Fibroblast of skin of right quadriceps (primary cell): ENCODE measurements around the gene LIFR.
"Not testable (repeated sequence)": the region's sequence is repeated elsewhere in the genome, so short reads cannot be mapped to it uniquely, and the experiment has no call there.

Source experiments
- DNase-seq: peaks from one replicate; pipeline ENCODE4 v3.0.0-alpha.2; 2013

Gene LIFR

GRCh38 chr5:38548064-38548759 is 8.2 kb downstream of the LIFR start:
- no peak for DNase-seq

GRCh38 chr5:38547257-38547656 is 9.2 kb downstream of the LIFR start:
- DNase-seq, result no peak

GRCh38 chr5:38546691-38547146 is 9.7 kb downstream of the LIFR start:
- no peak for DNase-seq

DNA sequence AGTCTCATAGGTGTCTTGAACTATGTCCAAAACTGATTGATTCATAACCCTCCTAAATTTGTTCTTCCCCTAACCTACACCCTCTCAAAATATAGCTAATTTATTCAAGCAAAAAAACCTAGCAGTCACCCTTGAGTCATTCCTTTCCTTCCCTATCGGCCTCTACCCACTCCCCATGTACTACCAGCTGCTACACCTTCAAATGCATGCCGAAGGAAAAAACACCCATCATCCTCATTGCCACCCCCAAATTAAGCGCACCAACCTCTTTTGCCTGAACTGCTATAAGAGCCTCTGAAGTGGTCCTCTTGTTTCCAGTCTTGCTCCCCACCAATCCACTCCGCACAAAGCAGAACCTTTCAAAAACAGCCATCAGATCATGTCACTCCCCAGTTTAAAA is 12.6 kb downstream of the LIFR start:
- no peak for DNase-seq

- no peak for DNase-seq
These were observed 13.4 kb downstream of the LIFR start for GRCh38 chr5:38543074-38543473.

DNA sequence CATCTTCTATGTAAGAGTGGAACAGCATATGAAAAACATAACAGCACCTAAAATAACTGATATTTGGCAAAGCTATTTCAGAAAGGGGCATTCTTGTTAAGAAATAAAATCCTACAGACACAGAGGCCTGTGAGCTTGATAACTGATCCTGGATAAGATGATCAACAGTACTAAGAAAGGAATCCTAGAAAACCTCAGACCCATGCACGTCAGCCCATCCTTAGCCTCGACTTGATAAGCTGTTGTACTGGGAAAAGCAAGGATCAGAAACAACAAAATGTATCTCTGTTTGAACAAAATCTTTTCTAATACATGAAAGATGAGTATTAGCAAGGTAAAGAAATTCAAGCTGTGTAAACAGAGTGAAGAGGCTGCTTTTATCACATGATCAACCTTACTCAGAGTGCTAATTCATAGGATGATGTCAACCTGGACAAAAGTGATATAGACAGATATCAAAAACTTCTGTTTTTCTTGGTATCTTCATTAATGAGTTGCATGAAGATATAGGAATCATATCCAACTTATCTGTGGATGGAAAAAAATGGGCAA is 15.2 kb downstream of the LIFR start:
- no peak for DNase-seq

- DNase-seq, result no peak
These were observed 16.1 kb downstream of the LIFR start for GRCh38 chr5:38540314-38540713.

- no peak for DNase-seq
These were observed 18.3 kb downstream of the LIFR start for GRCh38 chr5:38538161-38538560.

DNA sequence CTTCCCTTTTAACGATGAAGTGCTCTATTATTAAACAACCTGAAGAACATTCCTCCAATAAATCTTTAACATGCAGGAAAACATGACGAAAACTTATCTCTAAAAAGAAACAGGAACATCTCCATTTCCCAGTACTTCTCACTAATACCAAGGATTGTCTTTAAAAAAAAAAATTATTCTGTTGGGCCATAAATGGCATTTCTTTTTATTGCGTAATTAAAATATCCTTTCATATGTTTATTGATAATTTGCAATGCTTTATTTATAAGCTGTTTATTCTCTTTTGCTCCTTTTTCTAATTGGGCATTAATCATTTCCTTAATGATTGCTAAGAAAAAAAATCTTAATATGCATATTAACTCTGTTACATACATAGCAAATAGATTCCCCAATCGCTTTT is 18.9 kb downstream of the LIFR start:
- DNase-seq, result no peak

GRCh38 chr5:38536968-38537367 is 19.5 kb downstream of the LIFR start:
- DNase-seq, result no peak

GRCh38 chr5:38535845-38536244 is 20.6 kb downstream of the LIFR start:
- no peak for DNase-seq

- no peak for DNase-seq
These were observed 21.1 kb downstream of the LIFR start for GRCh38 chr5:38535248-38535750.

DNA sequence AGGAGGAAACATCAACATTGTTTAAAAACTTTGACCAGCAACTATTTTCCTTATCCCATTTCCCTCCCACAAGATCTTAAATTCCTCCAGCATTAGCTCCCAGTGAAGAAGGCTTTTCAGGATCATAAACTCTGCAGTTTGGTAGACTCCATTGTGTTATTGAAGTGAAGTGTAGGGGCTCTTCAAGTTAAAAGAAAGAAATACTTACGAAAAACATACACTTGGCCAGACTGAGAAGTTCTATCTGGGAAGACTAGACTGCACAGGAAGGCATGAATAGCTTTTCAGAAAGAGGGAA is 22.3 kb downstream of the LIFR start:
- DNase-seq, result no peak

DNA sequence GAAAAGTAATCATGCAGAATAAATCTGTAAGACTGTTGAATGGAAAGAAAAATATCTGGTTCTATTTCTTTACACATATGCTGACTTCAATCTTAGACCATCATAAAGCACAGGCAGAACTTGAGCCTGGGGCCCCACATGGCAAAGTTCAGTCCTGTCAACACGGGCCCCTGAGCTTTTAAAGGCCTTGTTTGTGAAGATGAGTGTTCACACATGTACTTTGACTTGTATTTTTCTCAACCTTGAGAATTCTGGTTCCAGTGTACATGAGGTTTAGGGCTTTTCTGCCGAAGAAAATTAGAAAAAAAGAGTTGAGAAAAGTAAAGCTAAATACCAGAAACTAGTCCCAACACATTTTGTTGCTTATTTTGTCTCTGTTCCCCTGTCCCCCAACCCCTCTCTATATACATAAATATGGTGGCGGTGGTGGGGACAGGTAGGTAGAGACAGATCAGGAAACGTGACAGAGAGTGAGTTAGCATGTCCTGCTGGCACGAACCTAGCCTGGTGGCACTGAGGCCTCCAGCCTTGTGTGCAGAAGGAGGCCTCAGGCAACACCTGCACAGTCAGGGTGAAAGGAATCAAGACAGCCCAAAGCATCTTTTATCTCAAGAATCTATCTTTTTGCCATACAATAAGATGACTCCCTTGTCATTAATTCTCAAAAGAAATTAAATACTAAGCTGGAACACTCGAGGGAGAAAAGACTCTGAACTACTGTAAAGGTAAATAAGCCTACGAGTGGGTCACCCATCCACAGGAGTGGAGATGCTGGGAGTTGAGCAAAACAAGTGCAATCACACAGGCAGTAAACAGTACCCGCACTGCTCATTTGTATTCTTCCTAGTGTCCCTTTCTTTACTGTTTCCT is 22.9 kb downstream of the LIFR start:
- no peak for DNase-seq

DNA sequence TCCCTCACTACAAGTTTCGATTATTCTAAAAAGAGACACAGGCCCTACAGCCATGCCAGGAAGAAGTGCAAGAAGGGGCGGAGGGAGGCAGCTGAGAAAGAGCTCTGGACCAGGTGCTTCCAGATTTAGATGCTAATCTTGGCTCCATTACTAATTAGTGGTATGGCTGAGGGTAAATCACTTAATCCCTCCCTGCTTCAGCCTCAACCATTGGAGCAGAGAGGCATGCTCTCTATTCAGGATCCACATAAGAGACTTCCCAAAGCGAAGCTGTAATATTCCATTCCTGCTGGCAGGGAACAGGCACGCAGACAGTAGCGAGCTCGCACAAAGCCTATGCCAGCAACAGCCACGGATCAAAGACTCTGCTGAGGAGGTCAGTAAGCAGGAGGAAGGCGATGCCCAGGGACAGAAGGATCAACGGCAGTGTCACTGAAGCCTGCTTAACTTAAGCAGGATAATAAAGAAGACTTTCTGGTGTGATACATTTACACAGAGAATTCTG is 24.2 kb downstream of the LIFR start:
- DNase-seq, result no peak

- DNase-seq, result no peak
These were observed 24.9 kb downstream of the LIFR start for GRCh38 chr5:38531518-38531917.

DNA sequence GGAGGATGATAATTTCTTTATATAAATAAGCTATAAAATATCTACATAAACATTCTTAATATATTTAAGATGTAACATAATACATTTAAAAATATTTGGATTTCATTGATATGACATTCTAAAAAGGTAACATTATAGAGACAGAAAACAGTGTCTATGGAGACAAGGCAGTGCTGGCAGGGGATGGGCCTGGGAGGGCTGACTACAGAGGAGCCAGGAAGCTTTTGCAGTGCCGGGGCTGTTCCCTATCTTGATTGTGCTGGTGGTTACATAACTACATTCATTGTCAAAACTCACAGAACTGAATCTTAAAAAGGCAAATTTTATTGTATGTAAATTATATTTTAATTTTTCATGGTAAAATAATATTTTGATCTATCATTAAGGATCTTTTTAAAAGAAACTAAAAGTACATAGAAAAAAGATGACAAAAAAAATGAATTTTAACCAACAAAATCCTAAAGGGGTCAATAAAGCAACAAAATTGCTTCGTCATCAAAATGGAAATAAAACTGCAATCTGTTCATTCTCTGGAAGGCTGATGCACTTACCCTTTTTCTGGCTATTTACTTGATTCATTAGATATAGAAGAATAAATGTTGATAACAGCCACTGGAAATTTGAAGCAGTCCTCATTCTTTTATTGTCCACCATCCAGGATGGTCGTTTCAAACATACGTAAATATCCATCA is 26.3 kb downstream of the LIFR start:
- DNase-seq, result no peak

DNA sequence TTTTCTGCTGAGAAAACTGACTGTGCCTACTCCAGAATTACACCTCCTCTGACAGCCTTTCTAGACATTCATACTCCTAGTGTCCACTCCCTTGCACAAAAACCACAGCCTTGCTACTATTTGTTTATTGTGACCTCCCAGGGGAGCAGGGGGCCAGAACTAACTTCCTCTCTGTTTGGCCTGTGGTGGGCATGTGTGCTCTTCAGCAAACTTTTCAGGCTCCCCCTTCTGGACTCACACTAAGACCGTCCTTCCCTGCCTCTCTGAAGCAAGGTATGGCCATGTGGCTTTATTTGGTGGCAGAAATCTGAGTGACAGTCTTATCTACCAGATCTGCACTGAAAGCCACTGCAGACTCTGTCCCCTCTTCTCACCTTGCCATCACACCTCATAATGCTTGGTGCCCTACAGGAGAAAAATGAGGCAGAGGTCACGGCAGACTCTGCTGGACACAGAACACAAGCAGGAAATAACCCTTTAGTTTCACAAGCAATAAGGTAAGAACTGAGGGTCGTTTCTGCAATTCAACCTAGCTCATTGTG is 28.2 kb downstream of the LIFR start:
- no peak for DNase-seq

DNA sequence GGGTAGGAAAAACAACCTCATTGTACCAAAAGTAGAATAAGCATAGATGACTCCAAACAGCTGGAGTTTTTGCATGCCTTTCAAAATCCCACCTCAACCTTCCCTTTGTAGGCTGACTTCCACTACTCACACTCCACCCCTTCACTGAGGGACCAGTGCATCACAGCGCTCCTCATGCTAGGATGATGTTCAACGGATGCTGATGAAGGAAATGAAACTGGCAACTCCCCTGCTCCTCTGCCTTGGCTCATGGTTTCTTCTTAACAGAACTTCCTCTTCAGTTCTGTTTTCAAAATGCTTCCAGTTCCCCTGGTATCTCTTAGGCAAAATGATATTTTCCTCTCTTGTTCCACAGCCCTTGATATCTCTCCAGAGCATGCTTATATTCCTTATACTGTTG is 29.0 kb downstream of the LIFR start:
- DNase-seq, result no peak

GRCh38 chr5:38524022-38524421 is 32.4 kb downstream of the LIFR start:
- DNase-seq, result no peak

DNA sequence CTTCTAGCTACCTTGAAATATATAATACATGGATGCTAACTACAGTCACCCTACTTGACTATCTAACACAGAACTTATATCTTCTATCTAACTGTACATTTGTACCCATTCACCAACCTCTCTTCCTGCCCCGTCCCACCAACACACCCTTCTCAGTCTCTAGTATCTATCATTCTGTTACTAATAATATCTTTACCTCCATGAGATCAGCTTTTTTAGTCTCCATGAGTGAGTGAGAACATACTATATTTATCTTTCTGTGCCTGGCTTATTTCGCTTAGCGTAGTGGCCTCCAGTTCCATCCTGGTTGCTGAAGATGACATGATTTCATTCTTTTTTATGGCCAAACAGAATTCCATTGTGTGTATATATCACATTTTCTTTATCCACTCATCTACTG is 37.0 kb downstream of the LIFR start:
- no peak for DNase-seq

DNA sequence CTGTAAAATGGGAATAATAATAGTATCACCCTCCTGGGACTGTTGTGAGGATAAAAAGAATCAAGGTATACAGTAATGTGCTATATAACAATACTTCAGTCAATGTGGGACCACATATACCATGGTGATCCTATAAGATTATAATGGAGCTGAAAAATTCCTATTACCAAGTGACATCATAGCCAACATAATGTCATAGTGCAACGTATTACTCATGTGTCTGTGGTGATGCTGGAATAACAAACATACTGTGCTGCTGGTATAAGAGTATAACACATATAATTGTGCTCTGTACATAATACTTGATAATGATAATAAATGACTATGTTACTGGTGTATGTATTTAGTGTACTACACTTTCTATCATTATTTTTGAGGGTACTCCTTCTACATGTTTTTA is 38.1 kb downstream of the LIFR start:
- DNase-seq, result no peak

- not testable (repeated sequence) for DNase-seq
These were observed 39.8 kb downstream of the LIFR start for GRCh38 chr5:38516649-38517048.
